Stimulated activated CD4-positive, alpha-beta T cell treated with anti-CD3 and anti-CD28 coated beads, Interleukin-12 subunit alpha, Interleukin-12 subunit beta, amount 100 ng/mL, for 24 hours (primary cell): ENCODE data around the gene SH3GL1.

Experiments
- DNase-seq, 2 experiments: peaks; one replicate each; pipeline ENCODE4 v3.0.0-alpha.2; 2020; ENCODE audit warnings: low read depth in 2 of 2

The SH3GL1 gene

GRCh38 chr19:4396949-4397783 is 3.2 kb downstream of the SH3GL1 start:
- no peak for DNase-seq

- DNase-seq: no peak
Observed at GRCh38 chr19:4393947-4394590, 6.3 kb downstream of the SH3GL1 start.

- DNase-seq: no peak
Observed at GRCh38 chr19:4391701-4392483, 8.5 kb downstream of the SH3GL1 start.

GRCh38 chr19:4391306-4391693 is 9.0 kb downstream of the SH3GL1 start:
- DNase-seq: no peak

- DNase-seq: no peak
Observed at GRCh38 chr19:4390567-4391305, 9.6 kb downstream of the SH3GL1 start.

GRCh38 chr19:4390017-4390566 is 10.3 kb downstream of the SH3GL1 start:
- DNase-seq: no peak

GRCh38 chr19:4389511-4390016 is 10.8 kb downstream of the SH3GL1 start:
- no peak for DNase-seq

GRCh38 chr19:4389064-4389375 is 11.3 kb downstream of the SH3GL1 start:
- DNase-seq: no peak

GRCh38 chr19:4388337-4389063 is 11.8 kb downstream of the SH3GL1 start:
- no peak for DNase-seq

GRCh38 chr19:4386041-4386782 is 14.1 kb downstream of the SH3GL1 start:
- no peak for DNase-seq

GRCh38 chr19:4385291-4386040 is 14.9 kb downstream of the SH3GL1 start:
- DNase-seq: no peak

- DNase-seq: no peak
Observed at GRCh38 chr19:4380254-4380727, 20.1 kb downstream of the SH3GL1 start.

GRCh38 chr19:4379383-4380253 is 20.7 kb downstream of the SH3GL1 start:
- DNase-seq: peak in 1 of 2 experiments; percentile 32

- DNase-seq: no peak
Observed at GRCh38 chr19:4378886-4379285, 21.5 kb downstream of the SH3GL1 start.

- no peak for DNase-seq
Observed at GRCh38 chr19:4376991-4377781, 23.2 kb downstream of the SH3GL1 start.

- no peak for DNase-seq
Observed at GRCh38 chr19:4376671-4376990, 23.7 kb downstream of the SH3GL1 start.

GRCh38 chr19:4376028-4376670 is 24.2 kb downstream of the SH3GL1 start:
- DNase-seq: no peak
